Measurements from ENCODE around the gene USF2. TPM values are rescaled to one million over a fixed set of nuclear protein-coding genes. Genes with fewer than 3 reads are reported as not detected.
A peak's percentile ranks its signal among the peaks of the same experiment; 100 is the strongest.

USF2 gene
- polyA plus RNA-seq, 1 donor (not counting 4 experiments of a cell fraction or from before 2014, with no cell fraction given): 53.8 TPM

DNA sequence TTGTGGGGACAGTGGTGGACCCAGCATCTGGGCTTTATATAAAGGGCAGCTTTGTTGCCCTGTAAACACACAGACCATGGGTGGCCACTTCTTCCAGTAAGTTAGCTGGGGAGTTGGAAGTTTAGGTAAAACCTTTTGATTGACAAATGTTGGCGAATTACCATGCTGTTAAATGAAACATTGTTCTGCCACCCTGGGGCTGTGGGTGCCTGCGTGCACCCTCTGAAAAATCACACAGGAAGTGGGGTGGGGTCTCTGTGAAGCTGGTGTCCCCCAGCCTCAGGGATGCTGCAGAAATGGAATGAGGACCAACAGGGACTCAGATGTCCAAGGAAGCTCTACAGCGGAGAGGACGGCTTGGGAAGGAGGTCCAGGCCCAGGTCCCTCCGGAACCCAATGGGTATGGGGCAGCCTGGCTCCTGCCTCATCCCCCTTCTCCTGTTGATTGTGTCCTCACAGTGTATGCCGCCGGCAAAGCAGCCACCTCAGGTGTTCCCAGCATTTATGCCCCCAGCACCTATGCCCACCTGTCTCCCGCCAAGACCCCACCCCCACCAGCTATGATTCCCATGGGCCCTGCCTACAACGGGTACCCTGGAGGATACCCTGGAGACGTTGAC is 2.8 kb upstream of the USF2 start:
- H3K27ac ChIP-seq (ENCODE audit: control insufficient read depth, insufficient read depth, low read length): no peak overlapping the region
- dilution Hi-C loops (cut with MboI; ENCODE audit: extremely low pct_ligation_motif_present, low sequenced_read_pairs): no loop called here

DNA sequence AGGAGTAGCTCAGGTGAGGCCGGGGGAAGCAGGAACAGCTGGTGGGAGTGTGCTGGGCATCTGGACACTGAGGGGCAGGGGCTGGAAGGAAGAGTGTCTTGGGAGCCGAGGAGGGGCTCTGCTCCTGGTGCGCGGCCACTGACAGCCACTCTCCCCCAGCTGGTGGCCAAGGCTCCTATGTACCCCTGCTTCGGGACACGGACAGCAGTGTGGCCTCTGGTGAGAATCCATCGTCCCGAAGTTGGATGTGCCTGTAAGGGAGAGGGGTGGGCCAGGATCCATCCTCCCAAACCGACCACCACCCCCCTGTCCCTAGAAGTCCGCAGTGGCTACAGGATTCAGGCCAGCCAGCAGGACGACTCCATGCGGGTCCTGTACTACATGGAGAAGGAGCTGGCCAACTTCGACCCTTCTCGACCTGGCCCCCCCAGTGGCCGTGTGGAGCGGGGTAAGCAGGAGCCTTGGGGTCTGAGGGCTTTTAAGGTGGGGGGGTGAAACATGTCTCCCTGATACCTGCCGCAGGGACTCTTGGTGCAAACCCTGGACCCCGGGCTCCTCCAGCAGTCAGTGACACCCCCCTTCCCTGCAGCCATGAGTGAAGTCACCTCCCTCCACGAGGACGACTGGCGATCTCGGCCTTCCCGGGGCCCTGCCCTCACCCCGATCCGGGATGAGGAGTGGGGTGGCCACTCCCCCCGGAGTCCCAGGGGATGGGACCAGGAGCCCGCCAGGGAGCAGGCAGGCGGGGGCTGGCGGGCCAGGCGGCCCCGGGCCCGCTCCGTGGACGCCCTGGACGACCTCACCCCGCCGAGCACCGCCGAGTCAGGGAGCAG is 2.0 kb upstream of the USF2 start:
- no peaks in the 10 kb centered on the region for H3K9me1 ChIP-seq (ENCODE audit: control insufficient read depth, extremely low read depth, insufficient read depth, low read length)
- peaks cover 29 to 37% of the 10 kb centered on the region in 2 experiments for H3K36me3 ChIP-seq (ENCODE audit: control insufficient read depth in 2 of 2, extremely low read depth in 1 of 2, insufficient read depth in 2 of 2, low read length in 2 of 2)
- H3K9me3 ChIP-seq (ENCODE audit: control insufficient read depth, low read depth, low read length): no peaks in the 10 kb centered on the region
- peak overlapping the region; percentile 81 for H3K27ac ChIP-seq (ENCODE audit: control insufficient read depth, insufficient read depth, low read length)
- H4K20me1 ChIP-seq (ENCODE audit: control insufficient read depth, extremely low read depth, insufficient read depth, low read length): no peaks in the 10 kb centered on the region
- peak overlapping the region; percentile 63 to 84 (median 82) for H3K4me3 ChIP-seq (ENCODE audit: control insufficient read depth in 2 of 3, extremely low read depth in 1 of 3, insufficient read depth in 2 of 3, low read depth in 1 of 3, low read length in 3 of 3)
- DNase-seq (ENCODE audit: low read depth, low spot score): no peak
- H3K27me3 ChIP-seq (ENCODE audit: control insufficient read depth, extremely low read depth, insufficient read depth, low read length): no peaks in the 10 kb centered on the region
- peak overlapping the region; percentile 89 for H3K9ac ChIP-seq (ENCODE audit: control insufficient read depth, extremely low read depth, insufficient read depth, low read length)
- dilution Hi-C loops (cut with MboI; ENCODE audit: extremely low pct_ligation_motif_present, low sequenced_read_pairs): no loop called here
- H2AFZ ChIP-seq (ENCODE audit: control insufficient read depth, low read length): no peak overlapping the region
- peak overlapping the region; percentile 87 for H3K4me2 ChIP-seq (ENCODE audit: control insufficient read depth, extremely low read depth, insufficient read depth, low read depth, low read length)
- peaks cover 17% of the 10 kb centered on the region for H3K4me1 ChIP-seq (ENCODE audit: control insufficient read depth, extremely low read depth, insufficient read depth, low read length)
- no peak for TF ChIP-seq EZH2 (IDR thresholded peaks at IDR 0.05; ENCODE audit: low read length)
- TF ChIP-seq, protein P1, sequence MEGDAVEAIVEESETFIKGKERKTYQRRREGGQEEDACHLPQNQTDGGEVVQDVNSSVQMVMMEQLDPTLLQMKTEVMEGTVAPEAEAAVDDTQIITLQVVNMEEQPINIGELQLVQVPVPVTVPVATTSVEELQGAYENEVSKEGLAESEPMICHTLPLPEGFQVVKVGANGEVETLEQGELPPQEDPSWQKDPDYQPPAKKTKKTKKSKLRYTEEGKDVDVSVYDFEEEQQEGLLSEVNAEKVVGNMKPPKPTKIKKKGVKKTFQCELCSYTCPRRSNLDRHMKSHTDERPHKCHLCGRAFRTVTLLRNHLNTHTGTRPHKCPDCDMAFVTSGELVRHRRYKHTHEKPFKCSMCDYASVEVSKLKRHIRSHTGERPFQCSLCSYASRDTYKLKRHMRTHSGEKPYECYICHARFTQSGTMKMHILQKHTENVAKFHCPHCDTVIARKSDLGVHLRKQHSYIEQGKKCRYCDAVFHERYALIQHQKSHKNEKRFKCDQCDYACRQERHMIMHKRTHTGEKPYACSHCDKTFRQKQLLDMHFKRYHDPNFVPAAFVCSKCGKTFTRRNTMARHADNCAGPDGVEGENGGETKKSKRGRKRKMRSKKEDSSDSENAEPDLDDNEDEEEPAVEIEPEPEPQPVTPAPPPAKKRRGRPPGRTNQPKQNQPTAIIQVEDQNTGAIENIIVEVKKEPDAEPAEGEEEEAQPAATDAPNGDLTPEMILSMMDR (optimal IDR thresholded peaks at IDR 0.05 in 1 of 3, IDR thresholded peaks at IDR 0.05 in 1 of 3, conservative IDR thresholded peaks at IDR 0.05 in 1 of 3; ENCODE audit: extremely low read depth in 1 of 3, insufficient read depth in 2 of 3, low read length in 3 of 3): no peak
- H3K79me2 ChIP-seq (ENCODE audit: control insufficient read depth, insufficient read depth, low read length): peaks cover 17% of the 10 kb centered on the region
- FAIRE-seq: no peak

More for the DNA sequence above, 2.8 kb upstream of the USF2 start:
- DNase-seq (ENCODE audit: low read depth, low spot score): no peak
- Histone ChIP-seq H2AFZ (ENCODE audit: control insufficient read depth, low read length) (no peak overlapping the region), H3K36me3 (ENCODE audit: control insufficient read depth in 2 of 2, extremely low read depth in 1 of 2, insufficient read depth in 2 of 2, low read length in 2 of 2) (peaks cover 22 to 32% of the 10 kb centered on the region in 2 experiments), H3K27me3 (ENCODE audit: control insufficient read depth, extremely low read depth, insufficient read depth, low read length) (no peaks in the 10 kb centered on the region), H3K9me1 (ENCODE audit: control insufficient read depth, extremely low read depth, insufficient read depth, low read length) (no peaks in the 10 kb centered on the region), H3K79me2 (ENCODE audit: control insufficient read depth, insufficient read depth, low read length) (peaks cover 17% of the 10 kb centered on the region), H3K9me3 (ENCODE audit: control insufficient read depth, low read depth, low read length) (no peaks in the 10 kb centered on the region), H3K4me1 (ENCODE audit: control insufficient read depth, extremely low read depth, insufficient read depth, low read length) (peaks cover 17% of the 10 kb centered on the region), H3K4me2 (ENCODE audit: control insufficient read depth, extremely low read depth, insufficient read depth, low read depth, low read length) (peak overlapping the region; percentile 27), H4K20me1 (ENCODE audit: control insufficient read depth, extremely low read depth, insufficient read depth, low read length) (no peaks in the 10 kb centered on the region), H3K9ac (ENCODE audit: control insufficient read depth, extremely low read depth, insufficient read depth, low read length) (no peak overlapping the region), H3K4me3 (ENCODE audit: control insufficient read depth in 2 of 3, extremely low read depth in 1 of 3, insufficient read depth in 2 of 3, low read depth in 1 of 3, low read length in 3 of 3) (no peak overlapping the region)
- FAIRE-seq: no peak
- TF ChIP-seq, protein P1 (optimal IDR thresholded peaks at IDR 0.05 in 1 of 3, IDR thresholded peaks at IDR 0.05 in 1 of 3, conservative IDR thresholded peaks at IDR 0.05 in 1 of 3; ENCODE audit: extremely low read depth in 1 of 3, insufficient read depth in 2 of 3, low read length in 3 of 3): no peak
- TF ChIP-seq EZH2 (IDR thresholded peaks at IDR 0.05; ENCODE audit: low read length): no peak

Measured in keratinocyte (primary cell).